Gastrocnemius medialis (tissue), 4 donors: ENCODE measurements around the gene SYT14.

ENCODE experiments used
- POLR2A ChIP-seq, 2 donors: fragments of 450-650 bp; IDR thresholded peaks; one replicate each; pipeline ENCODE4 v1.6.1; 2017; ENCODE audit warnings: antibody characterized with exemption in 2 of 2, mild to moderate bottlenecking in 2 of 2, moderate library complexity in 2 of 2
- TF ChIP-seq, protein P1 (sequence below), 5 experiments: fragments of 450-650 bp in 3 of 5; fragments of 200-600 bp in 2 of 5; sonication (generic) in 2 of 5; IDR thresholded peaks in 4 of 5; conservative IDR thresholded peaks in 1 of 5; 1 replicate in 4 of 5; 2 replicates in 1 of 5; pipeline ENCODE4 v1.5.1; 2016 to 2019; ENCODE audit warnings: antibody characterized with exemption in 5 of 5, mild to moderate bottlenecking in 3 of 5, moderate library complexity in 3 of 5

DNA sequence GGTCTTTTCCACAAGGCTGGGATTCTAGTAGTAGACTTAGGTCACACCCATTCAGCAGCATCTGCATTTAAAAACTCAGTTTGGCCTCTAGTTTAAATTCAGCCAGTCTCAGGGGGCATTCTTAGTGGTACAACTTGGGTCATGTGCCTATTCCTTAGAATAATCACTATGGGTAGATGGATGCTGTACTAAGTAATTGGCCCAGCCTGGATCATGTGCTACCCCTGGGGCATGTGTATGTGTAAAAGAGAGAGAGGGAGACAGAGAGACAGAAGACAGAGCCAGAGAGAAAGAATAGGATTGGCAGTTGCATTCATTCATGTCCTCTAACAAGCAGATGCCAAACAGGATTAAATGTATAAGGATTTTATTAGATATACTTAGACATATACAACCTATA lies 13.6 kb upstream of the SYT14 start:
- TF ChIP-seq, protein P1, sequence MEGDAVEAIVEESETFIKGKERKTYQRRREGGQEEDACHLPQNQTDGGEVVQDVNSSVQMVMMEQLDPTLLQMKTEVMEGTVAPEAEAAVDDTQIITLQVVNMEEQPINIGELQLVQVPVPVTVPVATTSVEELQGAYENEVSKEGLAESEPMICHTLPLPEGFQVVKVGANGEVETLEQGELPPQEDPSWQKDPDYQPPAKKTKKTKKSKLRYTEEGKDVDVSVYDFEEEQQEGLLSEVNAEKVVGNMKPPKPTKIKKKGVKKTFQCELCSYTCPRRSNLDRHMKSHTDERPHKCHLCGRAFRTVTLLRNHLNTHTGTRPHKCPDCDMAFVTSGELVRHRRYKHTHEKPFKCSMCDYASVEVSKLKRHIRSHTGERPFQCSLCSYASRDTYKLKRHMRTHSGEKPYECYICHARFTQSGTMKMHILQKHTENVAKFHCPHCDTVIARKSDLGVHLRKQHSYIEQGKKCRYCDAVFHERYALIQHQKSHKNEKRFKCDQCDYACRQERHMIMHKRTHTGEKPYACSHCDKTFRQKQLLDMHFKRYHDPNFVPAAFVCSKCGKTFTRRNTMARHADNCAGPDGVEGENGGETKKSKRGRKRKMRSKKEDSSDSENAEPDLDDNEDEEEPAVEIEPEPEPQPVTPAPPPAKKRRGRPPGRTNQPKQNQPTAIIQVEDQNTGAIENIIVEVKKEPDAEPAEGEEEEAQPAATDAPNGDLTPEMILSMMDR (IDR thresholded peaks at IDR 0.05 in 4 of 5, conservative IDR thresholded peaks at IDR 0.05 in 1 of 5) = no peak
- TF ChIP-seq POLR2A (IDR thresholded peaks at IDR 0.05) = no peak
